Measurements from ENCODE around the gene PTPRN2. TPM values are rescaled to one million over a fixed set of nuclear protein-coding genes. Genes with fewer than 3 reads are reported as not detected.

Gene PTPRN2
- total and polyA plus RNA-seq, 2 experiments from 2014 or later: 0.28 TPM; not detected in 1

- H3K36me3 ChIP-seq: no peaks in the 10 kb centered on the region
- H3K4me1 ChIP-seq (ENCODE audit: low read depth): no peaks in the 10 kb centered on the region
- no peak overlapping the region for H3K27ac ChIP-seq
- H3K27me3 ChIP-seq: no peaks in the 10 kb centered on the region
- TF ChIP-seq CTCF (IDR thresholded peaks at IDR 0.05; ENCODE audit: low read depth, low read length): no peak
- no peaks in the 10 kb centered on the region for H3K9me3 ChIP-seq (ENCODE audit: low read depth)
- no peak overlapping the region for H3K4me3 ChIP-seq
- DNase-seq (ENCODE audit: low read depth in 1 of 2, low spot score in 1 of 2): no peak
Measured at GRCh38 chr7:157609516-157609915, 978.1 kb downstream of the PTPRN2 start.

GRCh38 chr7:157607218-157607617 lies 980.4 kb downstream of the PTPRN2 start:
- no peak overlapping the region for H3K27ac ChIP-seq

GRCh38 chr7:157606140-157606539 lies 981.5 kb downstream of the PTPRN2 start:
- DNase-seq (ENCODE audit: low read depth in 1 of 2, low spot score in 1 of 2): no peak
- no peak for TF ChIP-seq CTCF (IDR thresholded peaks at IDR 0.05; ENCODE audit: low read depth, low read length)
- H3K27me3 ChIP-seq: no peaks in the 10 kb centered on the region
- no peak overlapping the region for H3K27ac ChIP-seq
- no peak overlapping the region for H3K4me3 ChIP-seq
- H3K4me1 ChIP-seq (ENCODE audit: low read depth): no peaks in the 10 kb centered on the region
- no peaks in the 10 kb centered on the region for H3K36me3 ChIP-seq
- H3K9me3 ChIP-seq (ENCODE audit: low read depth): no peaks in the 10 kb centered on the region

More at GRCh38 chr7:157607218-157607617, 980.4 kb downstream of the PTPRN2 start:
- Histone ChIP-seq H3K27me3 (no peaks in the 10 kb centered on the region), H3K36me3 (no peaks in the 10 kb centered on the region), H3K4me3 (no peak overlapping the region), H3K9me3 (ENCODE audit: low read depth) (no peaks in the 10 kb centered on the region), H3K4me1 (ENCODE audit: low read depth) (no peaks in the 10 kb centered on the region)
- no peak for TF ChIP-seq CTCF (IDR thresholded peaks at IDR 0.05; ENCODE audit: low read depth, low read length)
- no peak for DNase-seq (ENCODE audit: low read depth in 1 of 2, low spot score in 1 of 2)

- H3K4me3 ChIP-seq: no peak overlapping the region
- DNase-seq (ENCODE audit: low read depth in 1 of 2, low spot score in 1 of 2): no peak
- no peak for TF ChIP-seq CTCF (IDR thresholded peaks at IDR 0.05; ENCODE audit: low read depth, low read length)
- no peaks in the 10 kb centered on the region for H3K27me3 ChIP-seq
- no peak overlapping the region for H3K27ac ChIP-seq
- H3K9me3 ChIP-seq (ENCODE audit: low read depth): no peaks in the 10 kb centered on the region
- H3K4me1 ChIP-seq (ENCODE audit: low read depth): no peaks in the 10 kb centered on the region
- H3K36me3 ChIP-seq: no peaks in the 10 kb centered on the region
Measured at GRCh38 chr7:157605638-157606037, 982.0 kb downstream of the PTPRN2 start.

GRCh38 chr7:157604661-157605381 lies 982.8 kb downstream of the PTPRN2 start:
- no peak overlapping the region for H3K4me3 ChIP-seq
- no peak for TF ChIP-seq CTCF (IDR thresholded peaks at IDR 0.05; ENCODE audit: low read depth, low read length)
- H3K4me1 ChIP-seq (ENCODE audit: low read depth): no peaks in the 10 kb centered on the region
- H3K36me3 ChIP-seq: no peaks in the 10 kb centered on the region
- H3K27me3 ChIP-seq: no peaks in the 10 kb centered on the region
- no peak for DNase-seq (ENCODE audit: low read depth in 1 of 2, low spot score in 1 of 2)
- H3K27ac ChIP-seq: no peak overlapping the region
- no peaks in the 10 kb centered on the region for H3K9me3 ChIP-seq (ENCODE audit: low read depth)

All from cardiac muscle cell (in vitro differentiated cells and primary cell).